Astrocyte (in vitro differentiated cells and primary cell): ENCODE data around the gene OR2T5.
"Not testable (repeated sequence)": the region's sequence is repeated elsewhere in the genome, so short reads cannot be mapped to it uniquely, and the experiment has no call there.

Experiments
- EZH2 ChIP-seq: IDR thresholded peaks from 2 replicates; pipeline ENCODE4 v1.6.1; 2012; ENCODE audit warnings: mild to moderate bottlenecking, low read length, inconsistent platforms; ENCODE audit not compliant: insufficient read depth
- TF ChIP-seq, protein P1 (sequence below): IDR thresholded peaks from 2 replicates; pipeline ENCODE4 v1.5.1; 2011; ENCODE audit warnings: low read depth, mild to moderate bottlenecking, inconsistent platforms, low read length, moderate library complexity; ENCODE audit not compliant: insufficient read depth

GRCh38 chr1:248444603-248445002, 43.8 kb upstream of the OR2T5 start:
- TF ChIP-seq, protein P1, sequence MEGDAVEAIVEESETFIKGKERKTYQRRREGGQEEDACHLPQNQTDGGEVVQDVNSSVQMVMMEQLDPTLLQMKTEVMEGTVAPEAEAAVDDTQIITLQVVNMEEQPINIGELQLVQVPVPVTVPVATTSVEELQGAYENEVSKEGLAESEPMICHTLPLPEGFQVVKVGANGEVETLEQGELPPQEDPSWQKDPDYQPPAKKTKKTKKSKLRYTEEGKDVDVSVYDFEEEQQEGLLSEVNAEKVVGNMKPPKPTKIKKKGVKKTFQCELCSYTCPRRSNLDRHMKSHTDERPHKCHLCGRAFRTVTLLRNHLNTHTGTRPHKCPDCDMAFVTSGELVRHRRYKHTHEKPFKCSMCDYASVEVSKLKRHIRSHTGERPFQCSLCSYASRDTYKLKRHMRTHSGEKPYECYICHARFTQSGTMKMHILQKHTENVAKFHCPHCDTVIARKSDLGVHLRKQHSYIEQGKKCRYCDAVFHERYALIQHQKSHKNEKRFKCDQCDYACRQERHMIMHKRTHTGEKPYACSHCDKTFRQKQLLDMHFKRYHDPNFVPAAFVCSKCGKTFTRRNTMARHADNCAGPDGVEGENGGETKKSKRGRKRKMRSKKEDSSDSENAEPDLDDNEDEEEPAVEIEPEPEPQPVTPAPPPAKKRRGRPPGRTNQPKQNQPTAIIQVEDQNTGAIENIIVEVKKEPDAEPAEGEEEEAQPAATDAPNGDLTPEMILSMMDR = not testable (repeated sequence)
- not testable (repeated sequence) for TF ChIP-seq EZH2
